Caco-2 (cell line): ENCODE data around the gene ERI2. TPM values are rescaled to one million over a fixed set of nuclear protein-coding genes. Genes with fewer than 3 reads are reported as not detected.

Experiments used
- BruUV-seq: library from RNA; stranded (reverse); fragments of 400-500 nt; replicated peaks from 2 replicates; lab custom pipeline; 2021; lab: Mats Ljungman, UMichigan
- CTCF ChIA-PET: fragments of 300-600 bp; sonication (Branson Sonifier 250); formaldehyde crosslinking; loops from one replicate; lab custom pipeline; 2022; ENCODE audit warnings: antibody characterized with exemption; lab: Charles Lee
- POLR2A ChIA-PET: fragments of 300-600 bp; sonication (Branson Sonifier 250); formaldehyde crosslinking; loops from one replicate; lab custom pipeline; 2022; ENCODE audit warnings: antibody characterized with exemption; lab: Charles Lee
- DNase-seq, 2 experiments: peaks; one replicate each; pipeline versions ENCODE4 v3.0.0 to v3.0.0-alpha.2; 2020 to 2022
- H3K27me3 ChIP-seq: replicated peaks from 2 replicates; pipeline ENCODE4 v1.6.0; 2011; ENCODE audit warnings: low read length; ENCODE audit not compliant: control insufficient read depth, insufficient read depth
- H3K36me3 ChIP-seq: 2 replicates; pipeline ENCODE4 v1.5.1; 2011; ENCODE audit warnings: low read length; ENCODE audit not compliant: control insufficient read depth, insufficient read depth
- H3K4me1 ChIP-seq: fragments of 250-450 bp; sonication (Bioruptor Pico); 2 replicates; pipeline ENCODE4 v1.5.1; 2020; ENCODE audit warnings: mild to moderate bottlenecking
- H3K4me3 ChIP-seq: 2 replicates; pipeline ENCODE4 v1.5.1; 2011; ENCODE audit warnings: low read depth, mild to moderate bottlenecking, control low read depth, low read length
- H3K9me3 ChIP-seq: fragments of 250-450 bp; sonication (Bioruptor Pico); 2 replicates; pipeline ENCODE4 v1.5.1; 2020; ENCODE audit warnings: mild to moderate bottlenecking, moderate library complexity
- H3K27ac Mint-ChIP-seq: one replicate; pipeline ENCODE4 v1.8.0; 2022; ENCODE audit warnings: mixed read lengths; ENCODE audit not compliant: unreplicated experiment
- H3K27me3 Mint-ChIP-seq: one replicate; pipeline ENCODE4 v1.8.0; 2022; ENCODE audit warnings: mixed read lengths; ENCODE audit not compliant: insufficient read depth, unreplicated experiment
- H3K36me3 Mint-ChIP-seq: one replicate; pipeline ENCODE4 v1.8.0; 2022; ENCODE audit warnings: mild to moderate bottlenecking, mixed read lengths; ENCODE audit not compliant: insufficient read depth, unreplicated experiment
- H3K4me1 Mint-ChIP-seq: one replicate; pipeline ENCODE4 v1.8.0; 2022; ENCODE audit warnings: low read depth, mixed read lengths; ENCODE audit not compliant: unreplicated experiment
- H3K4me3 Mint-ChIP-seq: one replicate; pipeline ENCODE4 v1.8.0; 2022; ENCODE audit warnings: mild to moderate bottlenecking, moderate library complexity, mixed read lengths; ENCODE audit not compliant: unreplicated experiment
- H3K9me3 Mint-ChIP-seq: one replicate; pipeline ENCODE4 v1.8.0; 2022; ENCODE audit warnings: mixed read lengths; ENCODE audit not compliant: unreplicated experiment
- CTCF ChIP-seq, 2 experiments: fragments of 200-600 bp in 1 of 2; IDR thresholded peaks; 1 replicate in 1 of 2; 2 replicates in 1 of 2; pipeline versions ENCODE4 v1.5.1 to v1.8.0; 2011 to 2022; ENCODE audit warnings: antibody characterized with exemption in 1 of 2, control low read depth in 1 of 2, inconsistent platforms in 1 of 2, low read depth in 1 of 2, low read length in 1 of 2, mild to moderate bottlenecking in 1 of 2, moderate library complexity in 1 of 2; ENCODE audit not compliant: insufficient read depth in 1 of 2, severe bottlenecking in 1 of 2, unreplicated experiment in 1 of 2
- intact Hi-C: fragments of 100-400 bp; cut with micrococcal nuclease; formaldehyde crosslinking; loops from one replicate; pipeline ENCODE4 v1.10.0; 2022; ENCODE audit not compliant: unreplicated experiment
- total RNA-seq: library from RNA; stranded (reverse); gene quantifications from 2 replicates; pipeline ENCODE4 v1.2.3, GENCODE V29; 2022

ERI2 gene
- total RNA-seq, 1 experiment from 2014 or later: 24.6 TPM

- Mint-ChIP-seq H3K27ac (no peak overlapping the region), H3K9me3 (no peaks in the 10 kb centered on the region), H3K4me1 (no peaks in the 10 kb centered on the region), H3K27me3 (no peaks in the 10 kb centered on the region), H3K36me3 (peaks cover 23% of the 10 kb centered on the region), H3K4me3 (no peak overlapping the region)
- Histone ChIP-seq H3K4me1 (no peaks in the 10 kb centered on the region), H3K9me3 (no peaks in the 10 kb centered on the region), H3K4me3 (no peak overlapping the region), H3K36me3 (no peaks in the 10 kb centered on the region; the same call in 1 of the 2 replicates), H3K27me3 (no peaks in the 10 kb centered on the region)
- intact Hi-C loops: no loop called here
- DNase-seq: no peak
- POLR2A ChIA-PET: interaction anchor here (0.6 kb wide), 1 partner anchor 54 kb away, joined by 3 read pairs; no protein-coding TSS in a partner anchor
- BruUV-seq: no TSS peak
- no peak for TF ChIP-seq CTCF (IDR thresholded peaks at IDR 0.05; ENCODE audit: insufficient read depth in 1 of 2, low read depth in 1 of 2, low read length in 1 of 2, severe bottlenecking in 1 of 2, unreplicated experiment in 1 of 2)
- CTCF ChIA-PET: no interaction called here
Observed at GRCh38 chr16:20844054-20844453, 37.8 kb upstream of the ERI2 start.

GRCh38 chr16:20839504-20839903, 33.2 kb upstream of the ERI2 start:
- Histone ChIP-seq H3K36me3 (no peaks in the 10 kb centered on the region), H3K9me3 (no peaks in the 10 kb centered on the region), H3K4me1 (no peaks in the 10 kb centered on the region), H3K4me3 (no peak overlapping the region), H3K27me3 (no peaks in the 10 kb centered on the region)
- no peaks in the 10 kb centered on the region for H3K4me1 Mint-ChIP-seq
- no peak overlapping the region for H3K27ac Mint-ChIP-seq
- TF ChIP-seq CTCF (IDR thresholded peaks at IDR 0.05; ENCODE audit: insufficient read depth in 1 of 2, low read depth in 1 of 2, low read length in 1 of 2, severe bottlenecking in 1 of 2, unreplicated experiment in 1 of 2): no peak
- intact Hi-C loops: no loop called here
- no TSS peak for BruUV-seq
- H3K4me3 Mint-ChIP-seq: no peak overlapping the region
- no peaks in the 10 kb centered on the region for H3K27me3 Mint-ChIP-seq
- POLR2A ChIA-PET: no interaction called here
- DNase-seq: no peak
- CTCF ChIA-PET: no interaction called here
- peaks cover 6% of the 10 kb centered on the region for H3K36me3 Mint-ChIP-seq
- peaks cover 16% of the 10 kb centered on the region for H3K9me3 Mint-ChIP-seq

- POLR2A ChIA-PET: no interaction called here
- Mint-ChIP-seq H3K4me3 (no peak overlapping the region), H3K27ac (no peak overlapping the region), H3K4me1 (no peaks in the 10 kb centered on the region), H3K9me3 (peaks cover 16% of the 10 kb centered on the region), H3K27me3 (no peaks in the 10 kb centered on the region), H3K36me3 (peaks cover 6% of the 10 kb centered on the region)
- CTCF ChIA-PET: no interaction called here
- no peaks in the 10 kb centered on the region for H3K36me3 ChIP-seq
- H3K27me3 ChIP-seq: no peaks in the 10 kb centered on the region
- intact Hi-C loops: no loop called here
- no peak overlapping the region for H3K4me3 ChIP-seq
- DNase-seq: no peak
- H3K4me1 ChIP-seq: no peaks in the 10 kb centered on the region
- BruUV-seq: no TSS peak
- no peak for TF ChIP-seq CTCF (IDR thresholded peaks at IDR 0.05; ENCODE audit: insufficient read depth in 1 of 2, low read depth in 1 of 2, low read length in 1 of 2, severe bottlenecking in 1 of 2, unreplicated experiment in 1 of 2)
- no peaks in the 10 kb centered on the region for H3K9me3 ChIP-seq
Observed at GRCh38 chr16:20838240-20838639, 32.0 kb upstream of the ERI2 start.
